Measurements from ENCODE around the gene TPPP3.

DNA sequence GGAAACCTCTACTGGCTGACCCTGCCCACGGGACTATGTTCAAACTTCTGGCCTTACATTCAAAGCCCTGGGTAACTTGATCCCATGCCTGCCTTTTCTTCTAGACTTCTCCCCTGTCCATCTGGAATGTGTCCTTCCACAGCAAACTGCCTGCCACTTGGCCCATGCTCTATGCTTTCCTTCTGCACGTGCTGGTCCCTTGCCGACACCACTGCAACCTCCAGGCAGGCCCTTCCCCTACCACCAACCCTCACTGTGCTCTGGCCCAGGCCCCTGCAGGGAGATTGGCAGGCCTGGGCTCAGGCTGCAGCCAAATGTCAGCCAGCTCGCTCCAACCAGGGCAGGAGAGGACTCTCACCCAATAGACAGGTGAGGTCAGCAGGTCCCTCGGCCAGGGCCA lies 48.6 kb upstream of the TPPP3 start:
- TF ChIP-seq, protein P1, sequence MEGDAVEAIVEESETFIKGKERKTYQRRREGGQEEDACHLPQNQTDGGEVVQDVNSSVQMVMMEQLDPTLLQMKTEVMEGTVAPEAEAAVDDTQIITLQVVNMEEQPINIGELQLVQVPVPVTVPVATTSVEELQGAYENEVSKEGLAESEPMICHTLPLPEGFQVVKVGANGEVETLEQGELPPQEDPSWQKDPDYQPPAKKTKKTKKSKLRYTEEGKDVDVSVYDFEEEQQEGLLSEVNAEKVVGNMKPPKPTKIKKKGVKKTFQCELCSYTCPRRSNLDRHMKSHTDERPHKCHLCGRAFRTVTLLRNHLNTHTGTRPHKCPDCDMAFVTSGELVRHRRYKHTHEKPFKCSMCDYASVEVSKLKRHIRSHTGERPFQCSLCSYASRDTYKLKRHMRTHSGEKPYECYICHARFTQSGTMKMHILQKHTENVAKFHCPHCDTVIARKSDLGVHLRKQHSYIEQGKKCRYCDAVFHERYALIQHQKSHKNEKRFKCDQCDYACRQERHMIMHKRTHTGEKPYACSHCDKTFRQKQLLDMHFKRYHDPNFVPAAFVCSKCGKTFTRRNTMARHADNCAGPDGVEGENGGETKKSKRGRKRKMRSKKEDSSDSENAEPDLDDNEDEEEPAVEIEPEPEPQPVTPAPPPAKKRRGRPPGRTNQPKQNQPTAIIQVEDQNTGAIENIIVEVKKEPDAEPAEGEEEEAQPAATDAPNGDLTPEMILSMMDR (IDR thresholded peaks at IDR 0.05), result no peak
- TF ChIP-seq POLR2A (IDR thresholded peaks at IDR 0.05), result no peak
